H1 (cell line): Measurements from ENCODE around the gene MEGF11. TPM values are rescaled to one million over a fixed set of nuclear protein-coding genes. Genes with fewer than 3 reads are reported as not detected.

Source experiments
- CTCF ChIA-PET: fragments of 300-600 bp; sonication (Branson Sonifier 250); formaldehyde crosslinking; loops from one replicate; lab custom pipeline; 2021; ENCODE audit not compliant: partially characterized antibody; lab: Charles Lee
- POLR2A ChIA-PET: fragments of 300-600 bp; sonication (Branson Sonifier 250); formaldehyde crosslinking; loops from one replicate; lab custom pipeline; 2021; ENCODE audit warnings: inconsistent platforms; ENCODE audit not compliant: partially characterized antibody; lab: Charles Lee
- DNase-seq, 2 experiments: peaks; one replicate each; pipeline versions ENCODE4 v3.0.0 to v3.0.0-alpha.2; 2010 to 2022; ENCODE audit warnings: low spot score in 2 of 2, low read depth in 1 of 2, mixed read lengths in 1 of 2
- FAIRE-seq: peaks from 2 replicates; lab custom pipeline; 2011; peaks lifted over from hg19 to GRCh38; lab: Jason Lieb, UNC
- H2AFZ ChIP-seq: 2 replicates; pipeline ENCODE4 v1.8.1; 2012; ENCODE audit warnings: low read length, inconsistent platforms
- H2AK5ac ChIP-seq: 2 replicates; pipeline ENCODE4 v1.6.1; 2013; ENCODE audit warnings: low read depth, low read length
- H2BK120ac ChIP-seq: replicated peaks from 2 replicates; pipeline ENCODE3; 2013; ENCODE audit warnings: low read depth, low read length, inconsistent platforms
- H2BK12ac ChIP-seq: 2 replicates; pipeline ENCODE4 v1.6.1; 2013; ENCODE audit warnings: low read depth, low read length
- H2BK15ac ChIP-seq: 2 replicates; pipeline ENCODE4 v1.6.1; 2013; ENCODE audit warnings: low read length
- H2BK20ac ChIP-seq: 2 replicates; pipeline ENCODE4 v1.6.1; 2013; ENCODE audit warnings: low read length
- H2BK5ac ChIP-seq: 2 replicates; pipeline ENCODE4 v1.6.1; 2013; ENCODE audit warnings: low read depth, low read length
- H3K14ac ChIP-seq: 2 replicates; pipeline ENCODE4 v1.6.1; 2013; ENCODE audit warnings: inconsistent platforms; ENCODE audit not compliant: insufficient read length
- H3K18ac ChIP-seq: 2 replicates; pipeline ENCODE4 v1.6.1; 2013; ENCODE audit warnings: low read length; ENCODE audit errors: extremely low read depth
- H3K23ac ChIP-seq: 2 replicates; pipeline ENCODE4 v1.6.1; 2013; ENCODE audit warnings: inconsistent platforms; ENCODE audit not compliant: insufficient read length
- H3K23me2 ChIP-seq: 2 replicates; pipeline ENCODE4 v1.6.1; 2013; ENCODE audit warnings: low read depth, low read length
- H3K27ac ChIP-seq: 2 replicates; pipeline ENCODE4 v1.6.1; 2011; ENCODE audit warnings: low read depth, low read length, inconsistent platforms
- H3K27me3 ChIP-seq, 4 experiments: replicated peaks in 1 of 4; 1 replicate in 1 of 4; 2 replicates in 3 of 4; pipeline versions ENCODE4 v1.6.1 to v1.8.1; 2011 to 2013; ENCODE audit warnings: low read length in 3 of 4, mild to moderate bottlenecking in 3 of 4, inconsistent platforms in 2 of 4, mixed read lengths in 2 of 4, moderate library complexity in 1 of 4; ENCODE audit not compliant: control insufficient read depth in 3 of 4, insufficient read depth in 3 of 4; ENCODE audit errors: extremely low read depth in 1 of 4
- H3K36me3 ChIP-seq, 4 experiments: 2 replicates each; pipeline versions ENCODE4 v1.6.1 to v1.8.1; 2011 to 2013; ENCODE audit warnings: mild to moderate bottlenecking in 4 of 4, low read length in 3 of 4, moderate library complexity in 2 of 4, control low read depth in 1 of 4, inconsistent platforms in 1 of 4; ENCODE audit not compliant: insufficient read depth in 4 of 4, control insufficient read depth in 2 of 4
- H3K4ac ChIP-seq: replicated peaks from 2 replicates; pipeline ENCODE3; 2013; ENCODE audit warnings: low read length, low read depth, mixed read lengths, inconsistent platforms; ENCODE audit not compliant: insufficient read length
- H3K4me1 ChIP-seq, 4 experiments: replicated peaks in 1 of 4; 1 replicate in 1 of 4; 2 replicates in 3 of 4; pipeline versions ENCODE4 v1.6.1 to v1.8.1; 2011 to 2013; ENCODE audit warnings: low read length in 3 of 4, inconsistent platforms in 2 of 4, mixed read lengths in 1 of 4; ENCODE audit not compliant: insufficient read depth in 4 of 4, control insufficient read depth in 3 of 4
- H3K4me2 ChIP-seq, 2 experiments: 2 replicates each; pipeline versions ENCODE4 v1.6.1 to v1.8.1; 2011 to 2013; ENCODE audit warnings: low read depth in 2 of 2, low read length in 2 of 2, control low read depth in 1 of 2, inconsistent platforms in 1 of 2, mild to moderate bottlenecking in 1 of 2; ENCODE audit not compliant: insufficient read depth in 1 of 2
- H3K4me3 ChIP-seq, 4 experiments: fragments of 200-600, 300-600 bp in 1 of 4; sonication (generic), shearing (Covaris generic), sonication (Bioruptor Twin) in 1 of 4; 2 replicates each; pipeline versions ENCODE4 v1.5.1 to v1.8.1; 2011 to 2016; ENCODE audit warnings: low read length in 4 of 4, low read depth in 3 of 4, control low read depth in 2 of 4, inconsistent platforms in 2 of 4, mild to moderate bottlenecking in 2 of 4, mixed read lengths in 1 of 4, moderate library complexity in 1 of 4; ENCODE audit not compliant: insufficient read depth in 2 of 4; ENCODE audit errors: extremely low read depth in 1 of 4
- H3K56ac ChIP-seq: replicated peaks from 2 replicates; pipeline ENCODE3; 2013; ENCODE audit warnings: low read depth, mild to moderate bottlenecking, mixed read lengths, low read length, inconsistent platforms; ENCODE audit not compliant: insufficient read length
- H3K79me1 ChIP-seq: 2 replicates; pipeline ENCODE4 v1.6.1; 2013; ENCODE audit warnings: low read depth, low read length, control low read depth
- H3K79me2 ChIP-seq, 2 experiments: 2 replicates each; pipeline versions ENCODE4 v1.6.1 to v1.8.1; 2012 to 2013; ENCODE audit warnings: low read length in 2 of 2, mild to moderate bottlenecking in 2 of 2, inconsistent platforms in 1 of 2; ENCODE audit not compliant: insufficient read depth in 2 of 2, control insufficient read depth in 1 of 2
- H3K9ac ChIP-seq, 4 experiments: replicated peaks in 1 of 4; 1 replicate in 1 of 4; 2 replicates in 3 of 4; pipeline versions ENCODE4 v1.6.1 to v1.8.1; 2011 to 2013; ENCODE audit warnings: low read depth in 3 of 4, low read length in 3 of 4, control low read depth in 2 of 4, mild to moderate bottlenecking in 2 of 4, moderate library complexity in 2 of 4, inconsistent platforms in 1 of 4; ENCODE audit errors: extremely low read depth in 1 of 4
- H3K9me3 ChIP-seq, 2 experiments: 2 replicates each; pipeline versions ENCODE4 v1.6.1 to v1.8.1; 2012 to 2013; ENCODE audit warnings: mild to moderate bottlenecking in 2 of 2, moderate library complexity in 2 of 2, control low read depth in 1 of 2, inconsistent platforms in 1 of 2, low read depth in 1 of 2, low read length in 1 of 2, mixed read lengths in 1 of 2; ENCODE audit not compliant: insufficient read depth in 2 of 2
- H4K20me1 ChIP-seq, 2 experiments: replicated peaks in 1 of 2; 2 replicates each; pipeline versions ENCODE3 to v1.8.1; 2011 to 2013; ENCODE audit warnings: inconsistent platforms in 2 of 2, low read length in 2 of 2, mild to moderate bottlenecking in 1 of 2; ENCODE audit not compliant: insufficient read depth in 2 of 2, control insufficient read depth in 1 of 2
- H4K5ac ChIP-seq: 2 replicates; pipeline ENCODE4 v1.6.1; 2013; ENCODE audit warnings: low read length, low read depth, mixed read lengths, inconsistent platforms; ENCODE audit not compliant: insufficient read length
- H4K8ac ChIP-seq: 2 replicates; pipeline ENCODE4 v1.8.0; 2013; ENCODE audit warnings: mild to moderate bottlenecking, moderate library complexity, low read length, inconsistent platforms; ENCODE audit not compliant: insufficient read depth; ENCODE audit errors: extremely low read depth
- H4K91ac ChIP-seq: replicated peaks from 2 replicates; pipeline ENCODE3; 2013; ENCODE audit warnings: low read length, mixed read lengths, inconsistent platforms; ENCODE audit not compliant: insufficient read length
- CBX5 ChIP-seq: fragments of 300-800, 300-1000 bp; sonication (generic); IDR thresholded peaks from 2 replicates; pipeline ENCODE4 v1.7.1; 2016; ENCODE audit warnings: antibody characterized with exemption, low read length, low read depth
- WGBS, 2 experiments: shearing (Covaris generic) in 1 of 2; methylation state at CpG; one replicate each; pipeline versions ENCODE4 v1.1.6 to v1.1.7; 2013 to 2015; ENCODE audit warnings: low lambda C conversion rate in 2 of 2, mixed read lengths in 2 of 2, inconsistent platforms in 1 of 2, low coverage in 1 of 2, missing lambda C conversion rate in 1 of 2; ENCODE audit not compliant: insufficient replicate concordance in 2 of 2, insufficient coverage in 1 of 2, insufficient read length in 1 of 2; ENCODE audit errors: extremely low coverage in 1 of 2, missing lambda C conversion rate in 1 of 2; 5-methylcytosine and 5-hydroxymethylcytosine counted together
- polyA plus RNA-seq, 7 experiments: library from polyadenylated mRNA; depleted of rRNA in 3 of 7; stranded (reverse) in 5 of 7; unstranded in 2 of 7; fragments of >200 nt in 5 of 7; fragments of 200-250 nt in 2 of 7; gene quantifications; 1 replicate in 5 of 7; 2 replicates in 1 of 7; 4 replicates in 1 of 7; pipeline versions ENCODE4 v1.2.1 to v1.2.3, GENCODE V29; 2011 to 2013; ENCODE audit warnings: missing spikeins in 2 of 7, mixed read lengths in 2 of 7
- total RNA-seq: library from RNA; stranded (reverse); fragmentation: NEBNext Ultra II Directional; extraction: Animal tissue kit (Norgen Biotek cat#: 25700); gene quantifications from 2 replicates; pipeline ENCODE4 v1.2.1, GENCODE V29; 2021

Gene MEGF11
- total and polyA plus RNA-seq, 2 of the 8 experiments (the other 6 are each of a cell fraction or from before 2014, with no cell fraction given) = 4.4 to 4.8 TPM

DNA sequence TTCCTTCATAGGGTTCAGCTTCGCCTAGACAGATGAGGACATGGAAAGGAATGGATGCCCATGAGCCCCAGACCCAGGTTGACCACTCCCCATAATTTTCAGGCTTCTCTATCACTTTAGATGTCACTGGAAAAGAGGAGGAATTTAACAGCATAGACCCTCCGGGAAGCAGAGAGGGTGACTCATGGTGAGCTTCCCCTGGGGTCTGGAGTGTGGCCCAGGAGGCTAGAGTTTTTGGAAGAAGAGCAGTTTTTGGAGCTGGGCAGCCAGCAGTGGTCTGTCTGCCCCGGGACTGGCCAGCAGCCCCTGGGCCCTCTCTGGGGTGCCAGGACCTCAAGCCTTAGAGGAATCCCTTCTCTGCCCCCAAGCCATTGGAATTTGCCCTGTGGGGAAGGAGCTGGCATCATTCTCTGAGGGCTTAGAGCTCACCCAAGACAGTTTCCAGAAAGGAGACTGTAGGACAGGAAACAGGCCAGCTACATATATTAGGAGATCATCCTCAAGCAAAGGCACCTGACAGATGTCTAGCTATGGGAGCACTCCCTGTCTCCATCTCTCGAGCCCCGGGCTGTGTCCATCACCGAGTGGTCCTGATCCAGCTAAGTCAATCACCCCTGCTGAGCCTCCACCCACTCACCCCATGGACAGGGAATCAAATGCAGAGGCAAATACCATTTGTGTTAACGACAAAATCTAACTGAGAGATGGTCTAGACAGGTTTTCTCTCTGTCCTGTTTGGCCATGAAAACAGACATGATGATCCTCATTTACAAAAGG is 67.3 kb downstream of the MEGF11 start:
- no peak overlapping the region for H3K9ac ChIP-seq
- no peak overlapping the region for H3K27ac ChIP-seq
- no peak overlapping the region for H4K5ac ChIP-seq
- no peak overlapping the region for H3K4me2 ChIP-seq
- H3K4ac ChIP-seq = no peak overlapping the region
- H2AK5ac ChIP-seq = no peak overlapping the region
- POLR2A ChIA-PET = no interaction called here
- no peaks in the 10 kb centered on the region for H3K9me3 ChIP-seq
- WGBS, 2 experiments = 89% methylated on average over 7 of the region's 7 CpGs; no CpG with 5 or more reads in 1 of the 2 experiments
- H4K8ac ChIP-seq = no peak overlapping the region
- H3K14ac ChIP-seq = no peak overlapping the region
- H2BK15ac ChIP-seq = peak overlapping the region; percentile 12; the same call in 1 of the 2 replicates
- H2BK120ac ChIP-seq = no peak overlapping the region
- TF ChIP-seq CBX5 = no peak
- no peaks in the 10 kb centered on the region for H3K79me2 ChIP-seq
- no peak overlapping the region for H3K56ac ChIP-seq
- no peaks in the 10 kb centered on the region for H3K23me2 ChIP-seq
- H4K91ac ChIP-seq = no peak overlapping the region
- H2BK12ac ChIP-seq = no peak overlapping the region
- no peak overlapping the region for H2BK5ac ChIP-seq
- H2BK20ac ChIP-seq = no peak overlapping the region
- H3K27me3 ChIP-seq = no peaks in the 10 kb centered on the region
- CTCF ChIA-PET = interaction anchor here (0.7 to 2.3 kb wide), 10 partner anchors 10 to 105 kb away, joined by 3 to 8 read pairs (median 5); no protein-coding TSS in a partner anchor
- H3K79me1 ChIP-seq = no peaks in the 10 kb centered on the region
- H4K20me1 ChIP-seq = no peaks in the 10 kb centered on the region
- H3K4me1 ChIP-seq = peaks cover 18 to 35% (median 20%) of the 10 kb centered on the region in 4 experiments; a peak in 6 of 7 replicates
- H3K23ac ChIP-seq = no peak overlapping the region
- no peak overlapping the region for H3K4me3 ChIP-seq
- no peak overlapping the region for H3K18ac ChIP-seq
- FAIRE-seq = no peak
- H3K36me3 ChIP-seq = no peaks in the 10 kb centered on the region
- no peak overlapping the region for H2AFZ ChIP-seq
- DNase-seq = no peak
